Measurements from ENCODE around the gene SMIM22. TPM values are rescaled to one million over a fixed set of nuclear protein-coding genes. Genes with fewer than 3 reads are reported as not detected.

Gene SMIM22
- total RNA-seq, 1 experiment from 2014 or later: 3.3 TPM

DNA sequence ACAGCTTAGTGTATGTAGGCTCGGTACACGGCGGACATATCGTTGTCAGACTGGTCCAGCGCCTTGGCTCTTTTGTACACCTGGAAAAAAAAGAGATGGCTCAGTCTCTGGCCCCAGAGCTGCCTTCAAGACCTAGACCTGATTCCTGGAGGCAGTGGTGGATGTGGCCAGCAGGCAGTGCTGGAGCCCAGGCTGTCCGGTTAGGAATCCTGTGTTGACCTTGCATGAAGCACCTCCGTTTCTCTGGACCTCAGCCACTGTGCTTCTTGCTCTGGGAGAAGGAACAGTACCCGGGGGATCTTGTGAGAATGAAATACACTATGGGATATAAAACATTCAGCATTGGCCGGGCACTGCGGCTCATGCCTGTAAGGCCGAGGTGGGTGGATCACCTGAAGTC lies 10.1 kb downstream of the SMIM22 start:
- H3K36me3 ChIP-seq (ENCODE audit: control insufficient read depth in 1 of 2, insufficient read depth in 2 of 2, low read length in 2 of 2): peaks cover 18 to 21% of the 10 kb centered on the region in 2 experiments; a peak in 3 of 4 replicates
- no peaks in the 10 kb centered on the region for H3K9me3 ChIP-seq (ENCODE audit: control insufficient read depth in 1 of 2, insufficient read depth in 1 of 2, low read depth in 1 of 2, low read length in 2 of 2)
- peaks cover 13 to 20% of the 10 kb centered on the region in 2 experiments for H3K4me1 ChIP-seq (ENCODE audit: control insufficient read depth in 1 of 2, insufficient read depth in 2 of 2, low read length in 2 of 2)
- BruUV-seq (replicated peaks): no TSS peak
- H3K79me2 ChIP-seq (ENCODE audit: insufficient read depth, low read length): no peaks in the 10 kb centered on the region
- no peak overlapping the region for H3K4me3 ChIP-seq (replicated peaks in 1 of 2; ENCODE audit: low read depth in 1 of 2, low read length in 2 of 2)
- no peak overlapping the region for H3K27ac ChIP-seq (ENCODE audit: low read depth, low read length)
- no peaks in the 10 kb centered on the region for H3K27me3 ChIP-seq (ENCODE audit: insufficient read depth, low read length)
- ChIA-PET RAD21 (ENCODE audit: low non-redundant PET in 1 of 2, low total read pairs in 2 of 2, uncharacterized antibody in 2 of 2, unreplicated experiment in 2 of 2) (no interaction called here), POLR2A (no interaction called here), CTCF (no interaction called here)
- no peak overlapping the region for H3K9ac ChIP-seq (ENCODE audit: low read length)
- intact Hi-C loops (cut with micrococcal nuclease): no loop called here
- no peak for TF ChIP-seq ZNF274 (IDR thresholded peaks at IDR 0.05; ENCODE audit: low read depth, low read length)
- no peak for TF ChIP-seq EZH2phosphoT487 (IDR thresholded peaks at IDR 0.05; ENCODE audit: borderline replicate concordance)
- no peak for TF ChIP-seq TCF7L2 (IDR thresholded peaks at IDR 0.05; ENCODE audit: borderline replicate concordance, extremely low read depth, insufficient read depth, insufficient read length)
- no peak for TF ChIP-seq FOSL1 (IDR thresholded peaks at IDR 0.05; ENCODE audit: low read depth)
- TF ChIP-seq, protein P1, sequence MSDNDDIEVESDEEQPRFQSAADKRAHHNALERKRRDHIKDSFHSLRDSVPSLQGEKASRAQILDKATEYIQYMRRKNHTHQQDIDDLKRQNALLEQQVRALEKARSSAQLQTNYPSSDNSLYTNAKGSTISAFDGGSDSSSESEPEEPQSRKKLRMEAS (IDR thresholded peaks at IDR 0.05): no peak
- no peak for TF ChIP-seq SP1 (IDR thresholded peaks at IDR 0.05; ENCODE audit: low read depth)
- no peak for TF ChIP-seq YY1 (IDR thresholded peaks at IDR 0.05; ENCODE audit: extremely low read depth, insufficient replicate concordance, low read depth, low read length)
- TF ChIP-seq SRF (IDR thresholded peaks at IDR 0.05; ENCODE audit: low read depth): no peak
- no peak for TF ChIP-seq RAD21 (IDR thresholded peaks at IDR 0.05; ENCODE audit: low read depth)
- TF ChIP-seq, protein P2, sequence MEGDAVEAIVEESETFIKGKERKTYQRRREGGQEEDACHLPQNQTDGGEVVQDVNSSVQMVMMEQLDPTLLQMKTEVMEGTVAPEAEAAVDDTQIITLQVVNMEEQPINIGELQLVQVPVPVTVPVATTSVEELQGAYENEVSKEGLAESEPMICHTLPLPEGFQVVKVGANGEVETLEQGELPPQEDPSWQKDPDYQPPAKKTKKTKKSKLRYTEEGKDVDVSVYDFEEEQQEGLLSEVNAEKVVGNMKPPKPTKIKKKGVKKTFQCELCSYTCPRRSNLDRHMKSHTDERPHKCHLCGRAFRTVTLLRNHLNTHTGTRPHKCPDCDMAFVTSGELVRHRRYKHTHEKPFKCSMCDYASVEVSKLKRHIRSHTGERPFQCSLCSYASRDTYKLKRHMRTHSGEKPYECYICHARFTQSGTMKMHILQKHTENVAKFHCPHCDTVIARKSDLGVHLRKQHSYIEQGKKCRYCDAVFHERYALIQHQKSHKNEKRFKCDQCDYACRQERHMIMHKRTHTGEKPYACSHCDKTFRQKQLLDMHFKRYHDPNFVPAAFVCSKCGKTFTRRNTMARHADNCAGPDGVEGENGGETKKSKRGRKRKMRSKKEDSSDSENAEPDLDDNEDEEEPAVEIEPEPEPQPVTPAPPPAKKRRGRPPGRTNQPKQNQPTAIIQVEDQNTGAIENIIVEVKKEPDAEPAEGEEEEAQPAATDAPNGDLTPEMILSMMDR (IDR thresholded peaks at IDR 0.05 in 2 of 3, conservative IDR thresholded peaks at IDR 0.05 in 1 of 3; ENCODE audit: borderline replicate concordance in 1 of 3, insufficient read depth in 1 of 3, low read depth in 2 of 3, low read length in 2 of 3): no peak
- no peak for TF ChIP-seq CBX3 (IDR thresholded peaks at IDR 0.05; ENCODE audit: low read depth)
- TF ChIP-seq ELF1 (IDR thresholded peaks at IDR 0.05; ENCODE audit: borderline replicate concordance, low read depth): no peak
- no peak for TF ChIP-seq JUND (IDR thresholded peaks at IDR 0.05)
- no peak for TF ChIP-seq SIN3A (IDR thresholded peaks at IDR 0.05; ENCODE audit: low read depth)
- no peak for TF ChIP-seq POLR2A (IDR thresholded peaks at IDR 0.05; ENCODE audit: borderline replicate concordance, extremely low read depth, insufficient read depth, insufficient read length)
- ATAC-seq (no peak), DNase-seq (ENCODE audit: low read depth, low spot score) (no peak)
- no peaks in the 10 kb centered on the region for H3K9me2 ChIP-seq (ENCODE audit: insufficient read depth)
- H4K20me1 ChIP-seq (ENCODE audit: insufficient read depth): no peaks in the 10 kb centered on the region
- H3K4me2 ChIP-seq (ENCODE audit: low read length): no peak overlapping the region
- no peak overlapping the region for H2AFZ ChIP-seq (ENCODE audit: low read depth, low read length, poor library complexity, severe bottlenecking)
